H1 (cell line): ENCODE results near the gene SLC9A5. TPM values are rescaled to one million over a fixed set of nuclear protein-coding genes. Genes with fewer than 3 reads are reported as not detected.

Experiments
- CTCF ChIA-PET: fragments of 300-600 bp; sonication (Branson Sonifier 250); formaldehyde crosslinking; loops from one replicate; lab custom pipeline; 2021; ENCODE audit not compliant: partially characterized antibody; lab: Charles Lee
- POLR2A ChIA-PET: fragments of 300-600 bp; sonication (Branson Sonifier 250); formaldehyde crosslinking; loops from one replicate; lab custom pipeline; 2021; ENCODE audit warnings: inconsistent platforms; ENCODE audit not compliant: partially characterized antibody; lab: Charles Lee
- DNase-seq, 2 experiments: peaks; one replicate each; pipeline versions ENCODE4 v3.0.0 to v3.0.0-alpha.2; 2010 to 2022; ENCODE audit warnings: low spot score in 2 of 2, low read depth in 1 of 2, mixed read lengths in 1 of 2
- FAIRE-seq: peaks from 2 replicates; lab custom pipeline; 2011; peaks lifted over from hg19 to GRCh38; lab: Jason Lieb, UNC
- H2AFZ ChIP-seq: 2 replicates; pipeline ENCODE4 v1.8.1; 2012; ENCODE audit warnings: low read length, inconsistent platforms
- H2AK5ac ChIP-seq: 2 replicates; pipeline ENCODE4 v1.6.1; 2013; ENCODE audit warnings: low read depth, low read length
- H2BK120ac ChIP-seq: replicated peaks from 2 replicates; pipeline ENCODE3; 2013; ENCODE audit warnings: low read depth, low read length, inconsistent platforms
- H2BK12ac ChIP-seq: 2 replicates; pipeline ENCODE4 v1.6.1; 2013; ENCODE audit warnings: low read depth, low read length
- H2BK15ac ChIP-seq: 2 replicates; pipeline ENCODE4 v1.6.1; 2013; ENCODE audit warnings: low read length
- H2BK20ac ChIP-seq: 2 replicates; pipeline ENCODE4 v1.6.1; 2013; ENCODE audit warnings: low read length
- H2BK5ac ChIP-seq: 2 replicates; pipeline ENCODE4 v1.6.1; 2013; ENCODE audit warnings: low read depth, low read length
- H3K14ac ChIP-seq: 2 replicates; pipeline ENCODE4 v1.6.1; 2013; ENCODE audit warnings: inconsistent platforms; ENCODE audit not compliant: insufficient read length
- H3K18ac ChIP-seq: 2 replicates; pipeline ENCODE4 v1.6.1; 2013; ENCODE audit warnings: low read length; ENCODE audit errors: extremely low read depth
- H3K23ac ChIP-seq: 2 replicates; pipeline ENCODE4 v1.6.1; 2013; ENCODE audit warnings: inconsistent platforms; ENCODE audit not compliant: insufficient read length
- H3K23me2 ChIP-seq: 2 replicates; pipeline ENCODE4 v1.6.1; 2013; ENCODE audit warnings: low read depth, low read length
- H3K27ac ChIP-seq: 2 replicates; pipeline ENCODE4 v1.6.1; 2011; ENCODE audit warnings: low read depth, low read length, inconsistent platforms
- H3K27me3 ChIP-seq, 4 experiments: replicated peaks in 1 of 4; 1 replicate in 1 of 4; 2 replicates in 3 of 4; pipeline versions ENCODE4 v1.6.1 to v1.8.1; 2011 to 2013; ENCODE audit warnings: low read length in 3 of 4, mild to moderate bottlenecking in 3 of 4, inconsistent platforms in 2 of 4, mixed read lengths in 2 of 4, moderate library complexity in 1 of 4; ENCODE audit not compliant: control insufficient read depth in 3 of 4, insufficient read depth in 3 of 4; ENCODE audit errors: extremely low read depth in 1 of 4
- H3K36me3 ChIP-seq, 4 experiments: 2 replicates each; pipeline versions ENCODE4 v1.6.1 to v1.8.1; 2011 to 2013; ENCODE audit warnings: mild to moderate bottlenecking in 4 of 4, low read length in 3 of 4, moderate library complexity in 2 of 4, control low read depth in 1 of 4, inconsistent platforms in 1 of 4; ENCODE audit not compliant: insufficient read depth in 4 of 4, control insufficient read depth in 2 of 4
- H3K4ac ChIP-seq: replicated peaks from 2 replicates; pipeline ENCODE3; 2013; ENCODE audit warnings: low read length, low read depth, mixed read lengths, inconsistent platforms; ENCODE audit not compliant: insufficient read length
- H3K4me1 ChIP-seq, 4 experiments: replicated peaks in 1 of 4; 1 replicate in 1 of 4; 2 replicates in 3 of 4; pipeline versions ENCODE4 v1.6.1 to v1.8.1; 2011 to 2013; ENCODE audit warnings: low read length in 3 of 4, inconsistent platforms in 2 of 4, mixed read lengths in 1 of 4; ENCODE audit not compliant: insufficient read depth in 4 of 4, control insufficient read depth in 3 of 4
- H3K4me2 ChIP-seq, 2 experiments: 2 replicates each; pipeline versions ENCODE4 v1.6.1 to v1.8.1; 2011 to 2013; ENCODE audit warnings: low read depth in 2 of 2, low read length in 2 of 2, control low read depth in 1 of 2, inconsistent platforms in 1 of 2, mild to moderate bottlenecking in 1 of 2; ENCODE audit not compliant: insufficient read depth in 1 of 2
- H3K4me3 ChIP-seq, 4 experiments: fragments of 200-600, 300-600 bp in 1 of 4; sonication (generic), shearing (Covaris generic), sonication (Bioruptor Twin) in 1 of 4; 2 replicates each; pipeline versions ENCODE4 v1.5.1 to v1.8.1; 2011 to 2016; ENCODE audit warnings: low read length in 4 of 4, low read depth in 3 of 4, control low read depth in 2 of 4, inconsistent platforms in 2 of 4, mild to moderate bottlenecking in 2 of 4, mixed read lengths in 1 of 4, moderate library complexity in 1 of 4; ENCODE audit not compliant: insufficient read depth in 2 of 4; ENCODE audit errors: extremely low read depth in 1 of 4
- H3K56ac ChIP-seq: replicated peaks from 2 replicates; pipeline ENCODE3; 2013; ENCODE audit warnings: low read depth, mild to moderate bottlenecking, mixed read lengths, low read length, inconsistent platforms; ENCODE audit not compliant: insufficient read length
- H3K79me1 ChIP-seq: 2 replicates; pipeline ENCODE4 v1.6.1; 2013; ENCODE audit warnings: low read depth, low read length, control low read depth
- H3K79me2 ChIP-seq, 2 experiments: 2 replicates each; pipeline versions ENCODE4 v1.6.1 to v1.8.1; 2012 to 2013; ENCODE audit warnings: low read length in 2 of 2, mild to moderate bottlenecking in 2 of 2, inconsistent platforms in 1 of 2; ENCODE audit not compliant: insufficient read depth in 2 of 2, control insufficient read depth in 1 of 2
- H3K9ac ChIP-seq, 4 experiments: replicated peaks in 1 of 4; 1 replicate in 1 of 4; 2 replicates in 3 of 4; pipeline versions ENCODE4 v1.6.1 to v1.8.1; 2011 to 2013; ENCODE audit warnings: low read depth in 3 of 4, low read length in 3 of 4, control low read depth in 2 of 4, mild to moderate bottlenecking in 2 of 4, moderate library complexity in 2 of 4, inconsistent platforms in 1 of 4; ENCODE audit errors: extremely low read depth in 1 of 4
- H3K9me3 ChIP-seq, 2 experiments: 2 replicates each; pipeline versions ENCODE4 v1.6.1 to v1.8.1; 2012 to 2013; ENCODE audit warnings: mild to moderate bottlenecking in 2 of 2, moderate library complexity in 2 of 2, control low read depth in 1 of 2, inconsistent platforms in 1 of 2, low read depth in 1 of 2, low read length in 1 of 2, mixed read lengths in 1 of 2; ENCODE audit not compliant: insufficient read depth in 2 of 2
- H4K20me1 ChIP-seq, 2 experiments: replicated peaks in 1 of 2; 2 replicates each; pipeline versions ENCODE3 to v1.8.1; 2011 to 2013; ENCODE audit warnings: inconsistent platforms in 2 of 2, low read length in 2 of 2, mild to moderate bottlenecking in 1 of 2; ENCODE audit not compliant: insufficient read depth in 2 of 2, control insufficient read depth in 1 of 2
- H4K5ac ChIP-seq: 2 replicates; pipeline ENCODE4 v1.6.1; 2013; ENCODE audit warnings: low read length, low read depth, mixed read lengths, inconsistent platforms; ENCODE audit not compliant: insufficient read length
- H4K8ac ChIP-seq: 2 replicates; pipeline ENCODE4 v1.8.0; 2013; ENCODE audit warnings: mild to moderate bottlenecking, moderate library complexity, low read length, inconsistent platforms; ENCODE audit not compliant: insufficient read depth; ENCODE audit errors: extremely low read depth
- H4K91ac ChIP-seq: replicated peaks from 2 replicates; pipeline ENCODE3; 2013; ENCODE audit warnings: low read length, mixed read lengths, inconsistent platforms; ENCODE audit not compliant: insufficient read length
- ASH2L ChIP-seq: fragments of 200-600, 300-600 bp; sonication (generic); IDR thresholded peaks from one replicate; pipeline ENCODE4 v1.7.1; 2017; ENCODE audit warnings: low read length
- CBX5 ChIP-seq: fragments of 300-800, 300-1000 bp; sonication (generic); IDR thresholded peaks from 2 replicates; pipeline ENCODE4 v1.7.1; 2016; ENCODE audit warnings: antibody characterized with exemption, low read length, low read depth
- CBX8 ChIP-seq: fragments of 300-800, 300-1000 bp; sonication (generic); IDR thresholded peaks from 2 replicates; pipeline ENCODE4 v1.7.1; 2016; ENCODE audit warnings: low read depth, low read length, borderline replicate concordance
- EZH2 ChIP-seq: fragments of 200-600 bp; sonication (generic); IDR thresholded peaks from 2 replicates; pipeline ENCODE4 v1.7.1; 2012; ENCODE audit warnings: low read depth, mild to moderate bottlenecking, moderate library complexity, low read length, inconsistent platforms; ENCODE audit not compliant: severe bottlenecking
- MAX ChIP-seq: IDR thresholded peaks from 2 replicates; pipeline ENCODE4 v1.6.1; 2012; ENCODE audit warnings: inconsistent platforms
- SAP30 ChIP-seq: fragments of 300-600 bp; sonication (generic); IDR thresholded peaks from 2 replicates; pipeline ENCODE4 v1.7.1; 2012; ENCODE audit warnings: low read length, moderate library complexity, mild to moderate bottlenecking, inconsistent platforms; ENCODE audit not compliant: insufficient read depth, insufficient replicate concordance
- TEAD4 ChIP-seq: IDR thresholded peaks from 2 replicates; pipeline ENCODE4 v1.6.1; 2012; ENCODE audit warnings: low read depth, low read length, inconsistent platforms, mixed read lengths
- WGBS, 2 experiments: shearing (Covaris generic) in 1 of 2; methylation state at CpG; one replicate each; pipeline versions ENCODE4 v1.1.6 to v1.1.7; 2013 to 2015; ENCODE audit warnings: low lambda C conversion rate in 2 of 2, mixed read lengths in 2 of 2, inconsistent platforms in 1 of 2, low coverage in 1 of 2, missing lambda C conversion rate in 1 of 2; ENCODE audit not compliant: insufficient replicate concordance in 2 of 2, insufficient coverage in 1 of 2, insufficient read length in 1 of 2; ENCODE audit errors: extremely low coverage in 1 of 2, missing lambda C conversion rate in 1 of 2; 5-methylcytosine and 5-hydroxymethylcytosine counted together
- polyA plus RNA-seq, 7 experiments: library from polyadenylated mRNA; depleted of rRNA in 3 of 7; stranded (reverse) in 5 of 7; unstranded in 2 of 7; fragments of >200 nt in 5 of 7; fragments of 200-250 nt in 2 of 7; gene quantifications; 1 replicate in 5 of 7; 2 replicates in 1 of 7; 4 replicates in 1 of 7; pipeline versions ENCODE4 v1.2.1 to v1.2.3, GENCODE V29; 2011 to 2013; ENCODE audit warnings: missing spikeins in 2 of 7, mixed read lengths in 2 of 7
- total RNA-seq: library from RNA; stranded (reverse); fragmentation: NEBNext Ultra II Directional; extraction: Animal tissue kit (Norgen Biotek cat#: 25700); gene quantifications from 2 replicates; pipeline ENCODE4 v1.2.1, GENCODE V29; 2021

SLC9A5 gene
- total and polyA plus RNA-seq, 2 of the 8 experiments (the other 6 are each of a cell fraction or from before 2014, with no cell fraction given) = 7.9 to 8.6 TPM

GRCh38 chr16:67259705-67260104 is 10.9 kb downstream of the SLC9A5 start:
- CTCF ChIA-PET = interaction anchor here (0.8 to 14.4 kb wide), 23 partner anchors 11 to 306 kb away, joined by 3 to 217 read pairs (median 5); partner anchors contain the start of genes FHOD1, KCTD19, LRRC36 and SLC9A5
- Histone ChIP-seq H3K36me3 (no peaks in the 10 kb centered on the region; a peak in 2 of 8 replicates), H2BK15ac (no peak overlapping the region), H3K79me2 (no peaks in the 10 kb centered on the region), H2BK120ac (no peak overlapping the region), H3K4me2 (no peak overlapping the region), H3K4me1 (no peaks in the 10 kb centered on the region; a peak in 1 of 7 replicates), H3K23ac (no peak overlapping the region), H2AFZ (no peak overlapping the region), H3K27me3 (no peaks in the 10 kb centered on the region), H3K18ac (no peak overlapping the region), H4K20me1 (peaks cover 0 to 9% of the 10 kb centered on the region in 2 experiments), H2BK12ac (no peak overlapping the region), H3K4me3 (no peak overlapping the region), H3K23me2 (no peaks in the 10 kb centered on the region), H4K8ac (no peak overlapping the region), H3K79me1 (no peaks in the 10 kb centered on the region), H3K9ac (no peak overlapping the region), H4K5ac (no peak overlapping the region), H3K9me3 (no peaks in the 10 kb centered on the region), H2BK20ac (no peak overlapping the region), H3K4ac (no peak overlapping the region), H3K56ac (no peak overlapping the region), H3K27ac (no peak overlapping the region), H3K14ac (no peak overlapping the region), H2BK5ac (no peak overlapping the region), H2AK5ac (no peak overlapping the region), H4K91ac (no peak overlapping the region)
- POLR2A ChIA-PET = interaction anchor here (0.6 to 1.3 kb wide), 2 partner anchors 13 to 303 kb away, joined by 3 to 4 read pairs; partner anchors contain the start of gene FHOD1
- TF ChIP-seq TEAD4 = no peak
- no peak for TF ChIP-seq ASH2L
- no peak for TF ChIP-seq CBX8
- TF ChIP-seq CBX5 = no peak
- no peak for TF ChIP-seq SAP30
- TF ChIP-seq MAX = no peak
- no peak for TF ChIP-seq EZH2
- DNase-seq (no peak), FAIRE-seq (no peak)
- 87% methylated on average over 12 of the region's 12 CpGs; no CpG with 5 or more reads in 1 of the 2 experiments for WGBS, 2 experiments
